HL-60/S4 (cell line): Measurements from ENCODE around the gene FAM20C.
"Not testable (repeated sequence)": the region's sequence is repeated elsewhere in the genome, so short reads cannot be mapped to it uniquely, and the experiment has no call there.

Source experiments
- in situ Hi-C: fragments of 300-500 bp; cut with MboI; formaldehyde crosslinking; loops from 2 replicates; pipeline ENCODE4 v1.14.3; 2022; ENCODE audit warnings: low sequenced_read_pairs

The FAM20C gene

GRCh38 chr7:289209-289755 lies 96.9 kb downstream of the FAM20C start:
- in situ Hi-C loops: no loop called here

GRCh38 chr7:289756-290553 lies 97.6 kb downstream of the FAM20C start, which contains the start of gene FOXL3:
TSS of gene FOXL3 (plus strand) at chr7:290170. CDS start at chr7:290170, 0 bp downstream.
- in situ Hi-C loops: no loop called here

GRCh38 chr7:290554-291372 lies 98.4 kb downstream of the FAM20C start:
- in situ Hi-C loops: no loop called here

- in situ Hi-C loops: no loop called here
These were observed 99.2 kb downstream of the FAM20C start for GRCh38 chr7:291373-292092.

GRCh38 chr7:292226-292625 lies 99.9 kb downstream of the FAM20C start:
- in situ Hi-C loops: no loop called here

GRCh38 chr7:292826-293225 lies 100.5 kb downstream of the FAM20C start:
- in situ Hi-C loops: no loop called here

- in situ Hi-C loops: no loop called here
These were observed 101.5 kb downstream of the FAM20C start for GRCh38 chr7:293681-294439.

GRCh38 chr7:294440-295154 lies 102.2 kb downstream of the FAM20C start:
- in situ Hi-C loops: no loop called here

- in situ Hi-C loops: no loop called here
These were observed 103.1 kb downstream of the FAM20C start for GRCh38 chr7:295155-296154.

GRCh38 chr7:296373-296945 lies 104.1 kb downstream of the FAM20C start:
- in situ Hi-C loops: no loop called here

GRCh38 chr7:297141-297540 lies 104.8 kb downstream of the FAM20C start:
- in situ Hi-C loops: not testable (repeated sequence)

- in situ Hi-C loops: no loop called here
These were observed 105.4 kb downstream of the FAM20C start for GRCh38 chr7:297611-298374.

GRCh38 chr7:298375-298702 lies 106.0 kb downstream of the FAM20C start:
- in situ Hi-C loops: no loop called here

- in situ Hi-C loops: no loop called here
These were observed 106.4 kb downstream of the FAM20C start for GRCh38 chr7:298743-299142.

- in situ Hi-C loops: no loop called here
These were observed 106.8 kb downstream of the FAM20C start for GRCh38 chr7:299169-299568.

- in situ Hi-C loops: no loop called here
These were observed 107.3 kb downstream of the FAM20C start for GRCh38 chr7:299628-300027.

- in situ Hi-C loops: no loop called here
These were observed 107.7 kb downstream of the FAM20C start for GRCh38 chr7:300048-300447.
